Esophagus squamous epithelium (tissue), 5 donors: ENCODE data around the gene OXCT1. TPM values are rescaled to one million over a fixed set of nuclear protein-coding genes. Genes with fewer than 3 reads are reported as not detected.

Experiments
- DNase-seq: peaks from one replicate; lab custom pipeline; 2025; lab: John Stamatoyannopoulos, UW
- H3K27ac ChIP-seq, 4 donors: fragments of 200-600 bp; sonication (generic); one replicate each; pipeline ENCODE4 v1.5.1; 2016 to 2019; ENCODE audit warnings: mild to moderate bottlenecking in 1 of 4
- H3K27me3 ChIP-seq, 4 donors: fragments of 200-600 bp; sonication (generic); 1 replicate in 3 of 4; 2 replicates in 1 of 4; pipeline versions ENCODE4 v1.5.1 to v1.6.0; 2017 to 2021; ENCODE audit warnings: antibody characterized with exemption in 1 of 4
- H3K36me3 ChIP-seq, 3 donors: fragments of 200-600 bp; sonication (generic); one replicate each; pipeline ENCODE4 v1.5.1; 2016 to 2019
- H3K4me1 ChIP-seq, 3 donors: fragments of 200-600 bp; sonication (generic); one replicate each; pipeline ENCODE4 v1.5.1; 2017 to 2019
- H3K4me3 ChIP-seq, 4 donors: fragments of 200-600 bp; sonication (generic); 1 replicate in 3 of 4; 2 replicates in 1 of 4; pipeline ENCODE4 v1.5.1; 2016 to 2019; ENCODE audit warnings: mild to moderate bottlenecking in 2 of 4, moderate library complexity in 1 of 4
- H3K9me3 ChIP-seq, 3 donors: fragments of 200-600 bp; sonication (generic); one replicate each; pipeline ENCODE4 v1.5.1; 2016 to 2019
- CTCF ChIP-seq, 6 experiments: fragments of 450-650 bp in 4 of 6; fragments of 200-600 bp in 2 of 6; sonication (generic) in 2 of 6; IDR thresholded peaks; one replicate each; pipeline ENCODE4 v1.5.1; 2016 to 2019; ENCODE audit warnings: antibody characterized with exemption in 6 of 6, mild to moderate bottlenecking in 4 of 6, moderate library complexity in 4 of 6
- POLR2A ChIP-seq, 4 donors: fragments of 450-650 bp; IDR thresholded peaks; one replicate each; pipeline ENCODE4 v1.6.1; 2017; ENCODE audit warnings: antibody characterized with exemption in 4 of 4, mild to moderate bottlenecking in 4 of 4, moderate library complexity in 3 of 4
- WGBS, 2 donors: methylation state at CpG; one replicate each; pipeline ENCODE4 v1.1.5; 2018; 5-methylcytosine and 5-hydroxymethylcytosine counted together
- intact Hi-C: fragments of 100-400 bp; cut with DNase I; formaldehyde crosslinking; loops from one replicate; pipeline ENCODE4 v1.15.0; 2022
- total RNA-seq, 4 donors: library from RNA; depleted of rRNA; stranded (reverse); fragments of >200 nt; gene quantifications; one replicate each; pipeline ENCODE4 v1.1.0, GENCODE V29; 2016
- donor health status: DM: yes; HTN: yes; CAD: no.

The OXCT1 gene
- 10 to 100 TPM; 20.3 to 27.3 (median 23.4) TPM for total RNA-seq

GRCh38 chr5:41869724-41870626 is at the start of gene OXCT1:
Gene OXCT1 (minus strand): TSS chr5:41870425. CDS start chr5:41870358, 67 bp downstream.
- peaks cover 0 to 6% (median 0%) of the 10 kb centered on the region in 3 donors for H3K36me3 ChIP-seq
- 0% methylated on average over 7 to 20 of the region's 82 CpGs for WGBS, 2 donors
- intact Hi-C loops: loop anchor here (10.0 kb wide), 1 partner anchor 55 kb away; the partner anchor contains the start of gene FBXO4
- TF ChIP-seq POLR2A (IDR thresholded peaks at IDR 0.05) (peak in 3 of 4 donors; percentile 78 to 93 (median 91)), CTCF (IDR thresholded peaks at IDR 0.05) (no peak)
- no peaks in the 10 kb centered on the region for H3K27me3 ChIP-seq
- peaks cover 15 to 65% (median 17%) of the 10 kb centered on the region in 3 donors for H3K4me1 ChIP-seq
- peak within 1 kb of the TSS; percentile 91 to 96 (median 95) for H3K27ac ChIP-seq
- peak; percentile 48 for DNase-seq
- H3K9me3 ChIP-seq: no peaks in the 10 kb centered on the region
- peak within 1 kb of the TSS; percentile 67 to 83 (median 80) for H3K4me3 ChIP-seq

- no peak for DNase-seq
- Histone ChIP-seq H3K36me3 (peaks cover 0 to 79% (median 10%) of the 10 kb centered on the region in 3 donors), H3K9me3 (no peaks in the 10 kb centered on the region), H3K27me3 (no peaks in the 10 kb centered on the region), H3K27ac (no peak overlapping the region), H3K4me1 (peaks cover 0 to 14% (median 0%) of the 10 kb centered on the region in 3 donors), H3K4me3 (no peak overlapping the region)
- TF ChIP-seq CTCF (IDR thresholded peaks at IDR 0.05): no peak
- TF ChIP-seq POLR2A (IDR thresholded peaks at IDR 0.05): no peak
- 62 to 85% methylated on average over 2 of the region's 2 CpGs for WGBS, 2 donors
- intact Hi-C loops: no loop called here
Observed at GRCh38 chr5:41918105-41918504, 47.9 kb upstream of the OXCT1 start.

GRCh38 chr5:41908374-41909079 is 38.3 kb upstream of the OXCT1 start:
- TF ChIP-seq POLR2A (IDR thresholded peaks at IDR 0.05) (no peak), CTCF (IDR thresholded peaks at IDR 0.05) (no peak)
- no peaks in the 10 kb centered on the region for H3K27me3 ChIP-seq
- H3K9me3 ChIP-seq: no peaks in the 10 kb centered on the region
- no peak for DNase-seq
- H3K4me1 ChIP-seq: peaks cover 0 to 28% (median 12%) of the 10 kb centered on the region in 3 donors
- intact Hi-C loops: no loop called here
- H3K27ac ChIP-seq: no peak overlapping the region
- peaks cover 0 to 61% (median 32%) of the 10 kb centered on the region in 3 donors for H3K36me3 ChIP-seq
- 77 to 80% methylated on average over 4 of the region's 4 CpGs for WGBS, 2 donors
- no peak overlapping the region for H3K4me3 ChIP-seq

- Histone ChIP-seq H3K4me1 (peaks cover 0 to 32% (median 12%) of the 10 kb centered on the region in 3 donors), H3K27ac (no peak overlapping the region), H3K27me3 (no peaks in the 10 kb centered on the region), H3K4me3 (no peak overlapping the region), H3K9me3 (no peaks in the 10 kb centered on the region), H3K36me3 (peaks cover 0 to 37% (median 15%) of the 10 kb centered on the region in 3 donors)
- TF ChIP-seq POLR2A (IDR thresholded peaks at IDR 0.05) (no peak), CTCF (IDR thresholded peaks at IDR 0.05) (no peak)
- no peak for DNase-seq
- intact Hi-C loops: no loop called here
- WGBS, 2 donors: 70 to 94% methylated on average over 2 of the region's 2 CpGs
Observed at GRCh38 chr5:41906151-41906550, 35.9 kb upstream of the OXCT1 start.
